SK-N-SH treated with all-trans-retinoic acid at 6 μM for 48 hours (cell line): ENCODE results near the gene DROSHA.

Experiments
- ATAC-seq: fragments of 200-7000 bp; cut with Tn5 transposase; 3 replicates; pipeline ENCODE4 v1.9.1; 2020; ENCODE audit warnings: mild to moderate bottlenecking, moderate library complexity
- ARNTL ChIP-seq: fragments of 450-650 bp; formaldehyde crosslinking; IDR thresholded peaks from 2 replicates; pipeline ENCODE4 v1.5.0; 2020; ENCODE audit warnings: low read depth, mild to moderate bottlenecking, moderate library complexity, borderline replicate concordance
- BACH2 ChIP-seq: fragments of 250-450 bp; sonication (Bioruptor Pico); IDR thresholded peaks from 2 replicates; pipeline ENCODE4 v1.9.0; 2021; ENCODE audit warnings: mild to moderate bottlenecking, borderline replicate concordance
- CSDC2 ChIP-seq: fragments of 250-450 bp; sonication (Bioruptor Pico); IDR thresholded peaks from 2 replicates; pipeline ENCODE4 v1.5.0; 2020; ENCODE audit warnings: mild to moderate bottlenecking, moderate library complexity
- ESRRG ChIP-seq: fragments of 250-450 bp; sonication (Bioruptor Pico); IDR thresholded peaks from 2 replicates; pipeline ENCODE4 v1.6.1; 2021; ENCODE audit warnings: mild to moderate bottlenecking
- GLIS3 ChIP-seq: fragments of 250-450 bp; sonication (Bioruptor Pico); IDR thresholded peaks from 2 replicates; pipeline ENCODE4 v1.5.0; 2020; ENCODE audit warnings: mild to moderate bottlenecking, moderate library complexity
- ISL1 ChIP-seq: fragments of 250-450 bp; sonication (Bioruptor Pico); IDR thresholded peaks from 2 replicates; pipeline ENCODE4 v2.1.2; 2022; ENCODE audit warnings: mild to moderate bottlenecking, moderate library complexity
- PPARA ChIP-seq: fragments of 250-450 bp; sonication (Bioruptor Pico); IDR thresholded peaks from 2 replicates; pipeline ENCODE4 v1.5.0; 2020; ENCODE audit warnings: mild to moderate bottlenecking, borderline replicate concordance
- RARB ChIP-seq: fragments of 250-450 bp; sonication (Bioruptor Pico); IDR thresholded peaks from 2 replicates; pipeline ENCODE4 v1.8.0; 2021; ENCODE audit warnings: mild to moderate bottlenecking, moderate library complexity
- SNAI2 ChIP-seq: fragments of 250-450 bp; sonication (Bioruptor Pico); IDR thresholded peaks from 2 replicates; pipeline ENCODE4 v1.5.0; 2020; ENCODE audit warnings: mild to moderate bottlenecking, moderate library complexity
- TCF4 ChIP-seq: fragments of 250-450 bp; sonication (Bioruptor Pico); IDR thresholded peaks from 2 replicates; pipeline ENCODE4 v1.8.0; 2021; ENCODE audit warnings: mild to moderate bottlenecking, moderate library complexity, borderline replicate concordance
- TOX ChIP-seq: fragments of 250-450 bp; sonication (Bioruptor Pico); IDR thresholded peaks from 2 replicates; pipeline ENCODE4 v1.8.0; 2021; ENCODE audit warnings: mild to moderate bottlenecking, moderate library complexity, borderline replicate concordance
- ZC3H10 ChIP-seq: fragments of 250-450 bp; sonication (Bioruptor Pico); IDR thresholded peaks from 2 replicates; pipeline ENCODE4 v1.5.1; 2021; ENCODE audit warnings: mild to moderate bottlenecking, moderate library complexity
- ZFP3 ChIP-seq: fragments of 250-450 bp; sonication (Bioruptor Pico); IDR thresholded peaks from 2 replicates; pipeline ENCODE4 v1.5.0; 2020; ENCODE audit warnings: mild to moderate bottlenecking, moderate library complexity
- ZFP30 ChIP-seq: fragments of 450-650 bp; formaldehyde crosslinking; IDR thresholded peaks from 2 replicates; pipeline ENCODE4 v1.5.0; 2022; ENCODE audit warnings: mild to moderate bottlenecking, moderate library complexity
- ZNF565 ChIP-seq: fragments of 450-650 bp; formaldehyde crosslinking; conservative IDR thresholded peaks from 2 replicates; pipeline ENCODE4 v1.5.0; 2020; ENCODE audit warnings: low read depth, mild to moderate bottlenecking, moderate library complexity
- ZNF8 ChIP-seq: fragments of 450-650 bp; formaldehyde crosslinking; IDR thresholded peaks from 2 replicates; pipeline ENCODE4 v1.5.0; 2020; ENCODE audit warnings: mild to moderate bottlenecking, moderate library complexity
- TF ChIP-seq, protein P1 (sequence below): fragments of 250-450 bp; sonication (Bioruptor Pico); IDR thresholded peaks from 2 replicates; pipeline ENCODE4 v1.5.1; 2020; ENCODE audit warnings: low read depth, mild to moderate bottlenecking, moderate library complexity
- TF ChIP-seq, protein P2 (sequence below): fragments of 250-450 bp; sonication (Bioruptor Pico); IDR thresholded peaks from 2 replicates; pipeline ENCODE4 v1.5.1; 2021; ENCODE audit warnings: mild to moderate bottlenecking, moderate library complexity
- TF ChIP-seq, protein P3 (sequence below): fragments of 250-450 bp; sonication (Bioruptor Pico); IDR thresholded peaks from 2 replicates; pipeline ENCODE4 v1.5.0; 2020; ENCODE audit warnings: mild to moderate bottlenecking, moderate library complexity
- TF ChIP-seq, protein P4 (sequence below): fragments of 250-450 bp; sonication (Bioruptor Pico); IDR thresholded peaks from 2 replicates; pipeline ENCODE4 v1.8.0; 2020; ENCODE audit warnings: mild to moderate bottlenecking, moderate library complexity, borderline replicate concordance
- TF ChIP-seq, protein P5 (sequence below): fragments of 250-450 bp; sonication (Bioruptor Pico); IDR thresholded peaks from 2 replicates; pipeline ENCODE4 v1.8.0; 2021; ENCODE audit warnings: low read depth, mild to moderate bottlenecking, moderate library complexity, borderline replicate concordance

DROSHA gene

DNA sequence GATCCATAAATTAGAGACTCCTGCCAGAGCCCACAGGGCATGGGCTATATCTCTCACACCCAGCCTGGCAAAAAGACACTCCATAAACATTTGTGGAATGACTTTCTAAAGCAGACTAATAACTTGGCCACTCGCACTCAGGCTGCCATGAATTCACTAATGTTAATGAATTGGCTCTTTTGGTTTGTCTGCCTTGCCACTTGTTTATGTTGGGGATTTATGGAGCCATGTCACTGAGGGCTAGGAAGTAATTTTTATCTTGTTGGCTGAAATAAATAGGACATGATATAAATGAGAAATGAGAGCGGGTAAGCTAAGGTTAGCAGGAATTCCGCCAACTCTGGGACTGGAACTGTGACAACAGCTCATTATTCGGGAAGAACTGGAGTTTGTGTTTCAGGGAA lies 55.2 kb downstream of the DROSHA start:
- TF ChIP-seq, protein P1, sequence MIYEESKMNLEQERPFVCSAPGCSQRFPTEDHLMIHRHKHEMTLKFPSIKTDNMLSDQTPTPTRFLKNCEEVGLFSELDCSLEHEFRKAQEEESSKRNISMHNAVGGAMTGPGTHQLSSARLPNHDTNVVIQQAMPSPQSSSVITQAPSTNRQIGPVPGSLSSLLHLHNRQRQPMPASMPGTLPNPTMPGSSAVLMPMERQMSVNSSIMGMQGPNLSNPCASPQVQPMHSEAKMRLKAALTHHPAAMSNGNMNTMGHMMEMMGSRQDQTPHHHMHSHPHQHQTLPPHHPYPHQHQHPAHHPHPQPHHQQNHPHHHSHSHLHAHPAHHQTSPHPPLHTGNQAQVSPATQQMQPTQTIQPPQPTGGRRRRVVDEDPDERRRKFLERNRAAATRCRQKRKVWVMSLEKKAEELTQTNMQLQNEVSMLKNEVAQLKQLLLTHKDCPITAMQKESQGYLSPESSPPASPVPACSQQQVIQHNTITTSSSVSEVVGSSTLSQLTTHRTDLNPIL: no peak
- TF ChIP-seq TOX (CRISPR knock-in tag) (0 out of 2 replicates have a peak, but pooled peaks have one; percentile 8), PPARA (CRISPR knock-in tag) (no peak)
- ATAC-seq: no peak

DNA sequence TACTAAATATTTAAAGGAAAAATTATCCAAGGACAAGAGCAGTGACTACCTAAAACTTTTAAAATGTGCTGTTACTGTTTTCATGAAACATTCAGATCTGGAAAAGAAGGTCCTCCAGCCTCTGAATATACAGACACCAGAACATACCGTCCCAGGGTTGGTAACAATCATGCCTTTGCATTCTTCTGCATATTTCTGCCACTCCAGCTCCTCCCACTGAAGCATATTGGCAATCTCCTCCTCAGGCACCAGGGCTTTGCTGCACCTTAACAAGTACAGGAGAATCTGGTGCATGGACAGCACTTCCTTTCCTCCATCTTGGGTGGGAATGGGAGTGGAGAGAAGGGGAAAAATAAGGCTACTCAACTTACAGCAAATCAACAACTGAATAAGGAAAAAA lies 60.0 kb downstream of the DROSHA start:
- ATAC-seq: no peak
- no peak for TF ChIP-seq CSDC2 (CRISPR knock-in tag)
- no peak for TF ChIP-seq SNAI2
- no peak for TF ChIP-seq TCF4 (CRISPR knock-in tag)
- no peak for TF ChIP-seq ARNTL

DNA sequence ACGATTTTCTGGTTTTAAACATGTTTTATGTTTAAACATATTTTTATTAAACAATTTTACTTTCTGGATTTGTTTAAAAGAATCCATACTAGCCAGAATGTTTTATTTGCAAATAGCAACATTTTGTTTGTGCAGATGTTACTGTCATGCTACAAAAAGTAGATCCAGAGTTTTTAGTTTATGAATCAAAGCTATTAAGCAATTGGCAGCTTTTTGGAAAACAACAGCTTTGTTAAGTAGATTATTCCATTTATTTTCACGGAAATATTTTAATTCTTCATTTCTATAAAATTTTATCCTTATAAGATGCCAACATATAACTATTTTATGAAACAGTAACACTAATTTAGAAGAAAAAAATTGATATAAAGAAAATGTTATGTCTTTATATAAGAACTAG lies 60.9 kb downstream of the DROSHA start:
- TF ChIP-seq ZFP3 (CRISPR knock-in tag) (no peak), ZNF8 (CRISPR knock-in tag) (no peak), TOX (CRISPR knock-in tag) (no peak), GLIS3 (CRISPR knock-in tag) (no peak), ESRRG (CRISPR knock-in tag) (no peak), SNAI2 (no peak), ARNTL (no peak), CSDC2 (CRISPR knock-in tag) (no peak)
- TF ChIP-seq, protein P1: no peak
- TF ChIP-seq, protein P2, sequence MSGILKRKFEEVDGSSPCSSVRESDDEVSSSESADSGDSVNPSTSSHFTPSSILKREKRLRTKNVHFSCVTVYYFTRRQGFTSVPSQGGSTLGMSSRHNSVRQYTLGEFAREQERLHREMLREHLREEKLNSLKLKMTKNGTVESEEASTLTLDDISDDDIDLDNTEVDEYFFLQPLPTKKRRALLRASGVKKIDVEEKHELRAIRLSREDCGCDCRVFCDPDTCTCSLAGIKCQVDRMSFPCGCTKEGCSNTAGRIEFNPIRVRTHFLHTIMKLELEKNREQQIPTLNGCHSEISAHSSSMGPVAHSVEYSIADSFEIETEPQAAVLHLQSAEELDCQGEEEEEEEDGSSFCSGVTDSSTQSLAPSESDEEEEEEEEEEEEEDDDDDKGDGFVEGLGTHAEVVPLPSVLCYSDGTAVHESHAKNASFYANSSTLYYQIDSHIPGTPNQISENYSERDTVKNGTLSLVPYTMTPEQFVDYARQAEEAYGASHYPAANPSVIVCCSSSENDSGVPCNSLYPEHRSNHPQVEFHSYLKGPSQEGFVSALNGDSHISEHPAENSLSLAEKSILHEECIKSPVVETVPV (CRISPR knock-in tag): no peak
- TF ChIP-seq, protein P3, sequence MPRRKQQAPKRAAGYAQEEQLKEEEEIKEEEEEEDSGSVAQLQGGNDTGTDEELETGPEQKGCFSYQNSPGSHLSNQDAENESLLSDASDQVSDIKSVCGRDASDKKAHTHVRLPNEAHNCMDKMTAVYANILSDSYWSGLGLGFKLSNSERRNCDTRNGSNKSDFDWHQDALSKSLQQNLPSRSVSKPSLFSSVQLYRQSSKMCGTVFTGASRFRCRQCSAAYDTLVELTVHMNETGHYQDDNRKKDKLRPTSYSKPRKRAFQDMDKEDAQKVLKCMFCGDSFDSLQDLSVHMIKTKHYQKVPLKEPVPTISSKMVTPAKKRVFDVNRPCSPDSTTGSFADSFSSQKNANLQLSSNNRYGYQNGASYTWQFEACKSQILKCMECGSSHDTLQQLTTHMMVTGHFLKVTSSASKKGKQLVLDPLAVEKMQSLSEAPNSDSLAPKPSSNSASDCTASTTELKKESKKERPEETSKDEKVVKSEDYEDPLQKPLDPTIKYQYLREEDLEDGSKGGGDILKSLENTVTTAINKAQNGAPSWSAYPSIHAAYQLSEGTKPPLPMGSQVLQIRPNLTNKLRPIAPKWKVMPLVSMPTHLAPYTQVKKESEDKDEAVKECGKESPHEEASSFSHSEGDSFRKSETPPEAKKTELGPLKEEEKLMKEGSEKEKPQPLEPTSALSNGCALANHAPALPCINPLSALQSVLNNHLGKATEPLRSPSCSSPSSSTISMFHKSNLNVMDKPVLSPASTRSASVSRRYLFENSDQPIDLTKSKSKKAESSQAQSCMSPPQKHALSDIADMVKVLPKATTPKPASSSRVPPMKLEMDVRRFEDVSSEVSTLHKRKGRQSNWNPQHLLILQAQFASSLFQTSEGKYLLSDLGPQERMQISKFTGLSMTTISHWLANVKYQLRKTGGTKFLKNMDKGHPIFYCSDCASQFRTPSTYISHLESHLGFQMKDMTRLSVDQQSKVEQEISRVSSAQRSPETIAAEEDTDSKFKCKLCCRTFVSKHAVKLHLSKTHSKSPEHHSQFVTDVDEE (CRISPR knock-in tag): no peak
- ATAC-seq: no peak

DNA sequence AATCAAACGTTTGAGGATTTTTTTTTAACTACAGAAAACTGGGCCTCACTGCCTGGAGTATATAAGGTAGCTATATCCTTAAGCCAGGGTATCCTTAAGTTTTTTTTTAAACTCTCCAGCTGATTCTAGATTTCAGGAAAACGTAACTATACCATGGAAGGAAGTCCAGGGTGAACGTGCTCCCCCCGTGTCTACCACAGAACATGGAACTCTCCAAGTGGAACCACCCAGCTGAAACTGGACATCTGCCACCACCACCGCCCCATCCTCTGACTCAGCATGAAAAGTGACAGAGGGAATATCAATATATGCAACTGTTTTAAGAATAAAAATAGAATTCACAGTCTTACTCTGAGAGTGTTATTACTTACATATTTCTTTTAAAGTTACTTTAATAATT lies 61.3 kb downstream of the DROSHA start:
- no peak for TF ChIP-seq ZNF8 (CRISPR knock-in tag)
- TF ChIP-seq, protein P4, sequence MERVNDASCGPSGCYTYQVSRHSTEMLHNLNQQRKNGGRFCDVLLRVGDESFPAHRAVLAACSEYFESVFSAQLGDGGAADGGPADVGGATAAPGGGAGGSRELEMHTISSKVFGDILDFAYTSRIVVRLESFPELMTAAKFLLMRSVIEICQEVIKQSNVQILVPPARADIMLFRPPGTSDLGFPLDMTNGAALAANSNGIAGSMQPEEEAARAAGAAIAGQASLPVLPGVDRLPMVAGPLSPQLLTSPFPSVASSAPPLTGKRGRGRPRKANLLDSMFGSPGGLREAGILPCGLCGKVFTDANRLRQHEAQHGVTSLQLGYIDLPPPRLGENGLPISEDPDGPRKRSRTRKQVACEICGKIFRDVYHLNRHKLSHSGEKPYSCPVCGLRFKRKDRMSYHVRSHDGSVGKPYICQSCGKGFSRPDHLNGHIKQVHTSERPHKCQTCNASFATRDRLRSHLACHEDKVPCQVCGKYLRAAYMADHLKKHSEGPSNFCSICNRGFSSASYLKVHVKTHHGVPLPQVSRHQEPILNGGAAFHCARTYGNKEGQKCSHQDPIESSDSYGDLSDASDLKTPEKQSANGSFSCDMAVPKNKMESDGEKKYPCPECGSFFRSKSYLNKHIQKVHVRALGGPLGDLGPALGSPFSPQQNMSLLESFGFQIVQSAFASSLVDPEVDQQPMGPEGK: no peak
- TF ChIP-seq CSDC2 (CRISPR knock-in tag): no peak
- TF ChIP-seq ESRRG (CRISPR knock-in tag): no peak
- TF ChIP-seq ZC3H10 (CRISPR knock-in tag): no peak
- no peak for TF ChIP-seq TOX (CRISPR knock-in tag)
- TF ChIP-seq, protein P5, sequence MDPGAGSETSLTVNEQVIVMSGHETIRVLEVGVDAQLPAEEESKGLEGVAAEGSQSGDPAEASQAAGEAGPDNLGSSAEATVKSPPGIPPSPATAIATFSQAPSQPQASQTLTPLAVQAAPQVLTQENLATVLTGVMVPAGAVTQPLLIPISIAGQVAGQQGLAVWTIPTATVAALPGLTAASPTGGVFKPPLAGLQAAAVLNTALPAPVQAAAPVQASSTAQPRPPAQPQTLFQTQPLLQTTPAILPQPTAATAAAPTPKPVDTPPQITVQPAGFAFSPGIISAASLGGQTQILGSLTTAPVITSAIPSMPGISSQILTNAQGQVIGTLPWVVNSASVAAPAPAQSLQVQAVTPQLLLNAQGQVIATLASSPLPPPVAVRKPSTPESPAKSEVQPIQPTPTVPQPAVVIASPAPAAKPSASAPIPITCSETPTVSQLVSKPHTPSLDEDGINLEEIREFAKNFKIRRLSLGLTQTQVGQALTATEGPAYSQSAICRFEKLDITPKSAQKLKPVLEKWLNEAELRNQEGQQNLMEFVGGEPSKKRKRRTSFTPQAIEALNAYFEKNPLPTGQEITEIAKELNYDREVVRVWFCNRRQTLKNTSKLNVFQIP (CRISPR knock-in tag): no peak
- no peak for TF ChIP-seq SNAI2
- no peak for TF ChIP-seq BACH2 (CRISPR knock-in tag)
- no peak for TF ChIP-seq GLIS3 (CRISPR knock-in tag)
- TF ChIP-seq ARNTL: no peak
- TF ChIP-seq PPARA (CRISPR knock-in tag): no peak
- TF ChIP-seq, protein P1: no peak
- TF ChIP-seq ZFP30 (CRISPR knock-in tag): no peak
- no peak for TF ChIP-seq ISL1 (CRISPR knock-in tag)
- TF ChIP-seq ZNF565 (CRISPR knock-in tag): no peak
- TF ChIP-seq, protein P2 (CRISPR knock-in tag): no peak
- no peak for TF ChIP-seq TCF4 (CRISPR knock-in tag)
- TF ChIP-seq RARB (CRISPR knock-in tag): no peak
- TF ChIP-seq, all 23 proteins: peak for 0
- peak; percentile 34; the same call in 1 of the 3 replicates for ATAC-seq
